IPS-NIHi11 (cell line): ENCODE measurements around the gene BBOF1.
"Not testable (repeated sequence)": the region's sequence is repeated elsewhere in the genome, so short reads cannot be mapped to it uniquely, and the experiment has no call there.

Experiments
- DNase-seq: peaks from one replicate; pipeline ENCODE4 v3.0.0; 2012; ENCODE audit warnings: mixed read lengths, low spot score

BBOF1 gene

GRCh38 chr14:74018586-74019407 lies at the start of gene BBOF1, which contains the start of gene ENTPD5:
TSS of gene BBOF1 (plus strand) at chr14:74019349. CDS start at chr14:74019479, 130 bp downstream.
TSS of gene ENTPD5 (minus strand) at chr14:74019288. CDS start at chr14:73988102, 31,186 bp downstream.
- peak; percentile 97 for DNase-seq

- DNase-seq, result no peak
Observed at GRCh38 chr14:73973497-73973896, 45.7 kb upstream of the BBOF1 start.

- no peak for DNase-seq
Observed at GRCh38 chr14:73976125-73976524, 43.0 kb upstream of the BBOF1 start.

GRCh38 chr14:73977896-73978295 lies 41.3 kb upstream of the BBOF1 start:
- DNase-seq, result no peak

GRCh38 chr14:73988065-73988464 lies 31.1 kb upstream of the BBOF1 start:
- DNase-seq, result no peak

- not testable (repeated sequence) for DNase-seq
Observed at GRCh38 chr14:73988656-73989055, 30.5 kb upstream of the BBOF1 start.

GRCh38 chr14:73991092-73991491 lies 28.1 kb upstream of the BBOF1 start:
- no peak for DNase-seq

- DNase-seq, result not testable (repeated sequence)
Observed at GRCh38 chr14:73994926-73995325, 24.2 kb upstream of the BBOF1 start.

GRCh38 chr14:73995977-73996378 lies 23.2 kb upstream of the BBOF1 start:
- DNase-seq, result no peak

- no peak for DNase-seq
Observed at GRCh38 chr14:73996731-73997107, 22.4 kb upstream of the BBOF1 start.

GRCh38 chr14:73997108-73997943 lies 21.8 kb upstream of the BBOF1 start:
- DNase-seq, result no peak

- no peak for DNase-seq
Observed at GRCh38 chr14:73997944-73998447, 21.2 kb upstream of the BBOF1 start.

- DNase-seq, result no peak
Observed at GRCh38 chr14:73998726-73999125, 20.4 kb upstream of the BBOF1 start.

- DNase-seq, result not testable (repeated sequence)
Observed at GRCh38 chr14:74005664-74006063, 13.5 kb upstream of the BBOF1 start.

- no peak for DNase-seq
Observed at GRCh38 chr14:74008843-74009499, 10.2 kb upstream of the BBOF1 start.

GRCh38 chr14:74014299-74014698 lies 4.8 kb upstream of the BBOF1 start:
- no peak for DNase-seq

GRCh38 chr14:74015176-74015575 lies 4.0 kb upstream of the BBOF1 start:
- DNase-seq, result no peak

- no peak for DNase-seq
Observed at GRCh38 chr14:74015963-74016362, 3.2 kb upstream of the BBOF1 start.

GRCh38 chr14:74018174-74018585 lies 969 bp upstream of the BBOF1 start:
- no peak for DNase-seq

GRCh38 chr14:74019408-74020137 lies 424 bp downstream of the BBOF1 start:
- DNase-seq, result no peak

GRCh38 chr14:74022346-74022745 lies 3.2 kb downstream of the BBOF1 start:
- no peak for DNase-seq

GRCh38 chr14:74029136-74029535 lies 10.0 kb downstream of the BBOF1 start:
- DNase-seq, result no peak
